ENCODE measurements around the gene GPATCH1. TPM values are rescaled to one million over a fixed set of nuclear protein-coding genes. Genes with fewer than 3 reads are reported as not detected.

GPATCH1 gene
- total and polyA plus RNA-seq, 2 of the 8 experiments (the other 6 are each of a cell fraction or from before 2014, with no cell fraction given): 4.3 to 8.2 TPM

- TF ChIP-seq CHD7 (IDR thresholded peaks at IDR 0.05; ENCODE audit: insufficient replicate concordance, low read length) (no peak), BACH1 (IDR thresholded peaks at IDR 0.05; ENCODE audit: low read length) (no peak), SIX5 (IDR thresholded peaks at IDR 0.05; ENCODE audit: low read depth, low read length) (no peak), YY1 (IDR thresholded peaks at IDR 0.05; ENCODE audit: low read depth, low read length) (peak; percentile 84), HDAC6 (IDR thresholded peaks at IDR 0.05; ENCODE audit: low read depth, low read length) (no peak), CTBP2 (IDR thresholded peaks at IDR 0.05; ENCODE audit: borderline replicate concordance, insufficient read depth, insufficient read length, low read length) (no peak), RNF2 (IDR thresholded peaks at IDR 0.05; ENCODE audit: borderline replicate concordance, low read depth, low read length, missing control alignments, poor library complexity, severe bottlenecking) (no peak), SIN3A (conservative IDR thresholded peaks at IDR 0.05 in 1 of 2, IDR thresholded peaks at IDR 0.05 in 1 of 2; ENCODE audit: low read depth in 1 of 2, low read length in 2 of 2) (peak; percentile 83 to 97; a peak in 3 of 4 replicates), SUZ12 (IDR thresholded peaks at IDR 0.05; ENCODE audit: low read length) (no peak)
Measured at GRCh38 chr19:33080761-33081681, at the start of gene GPATCH1 (continued).
